ENCODE data around the gene BDNF. TPM values are rescaled to one million over a fixed set of nuclear protein-coding genes. Genes with fewer than 3 reads are reported as not detected.

The BDNF gene
- total and polyA plus RNA-seq, 2 experiments from 2014 or later, result 5.1 to 5.2 TPM

DNA sequence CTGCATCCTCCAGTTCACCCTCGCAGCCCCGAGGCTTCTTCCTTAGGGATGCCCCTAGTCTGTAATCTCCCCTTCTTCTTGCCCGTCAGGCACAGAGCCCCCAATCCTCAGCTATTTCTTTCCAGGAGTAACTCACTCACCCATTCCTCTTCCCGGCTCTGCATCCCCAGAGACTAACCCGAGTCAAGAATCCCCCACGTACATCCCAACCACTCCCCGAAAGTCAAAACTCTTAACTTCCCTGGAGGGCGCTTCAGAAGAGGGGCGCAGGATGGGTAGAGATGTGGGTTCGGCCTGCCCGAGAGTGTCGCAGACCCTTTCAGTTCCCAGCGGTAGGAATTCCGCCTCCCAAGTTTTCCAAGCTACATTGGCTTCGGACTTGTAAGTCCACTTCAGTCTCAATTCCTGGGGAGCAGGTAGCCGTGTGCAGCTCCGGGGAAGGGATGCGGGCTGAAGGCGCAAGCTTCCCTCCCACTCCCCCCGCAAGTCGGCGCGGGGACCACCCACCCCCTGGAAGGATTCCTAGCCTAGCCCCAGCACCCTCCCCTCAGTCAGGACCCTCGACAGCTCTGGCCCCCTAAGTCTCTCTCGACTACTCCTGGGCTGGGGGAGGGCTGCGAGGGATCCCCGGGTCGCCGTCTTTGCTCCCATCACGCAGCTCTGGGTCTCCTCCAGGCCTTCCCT, 871 bp downstream of the BDNF start:
- peak overlapping the region; percentile 40; the same call in 1 of the 2 replicates for H2AFZ ChIP-seq
- Mint-ChIP-seq H3K9me3 (no peaks in the 10 kb centered on the region), H3K27ac (no peak overlapping the region), H3K4me3 (peak overlapping the region; percentile 82), H3K4me1 (peaks cover 57% of the 10 kb centered on the region), H3K36me3 (ENCODE audit: low read depth) (no peaks in the 10 kb centered on the region), H3K27me3 (ENCODE audit: insufficient read depth, low read depth, poor library complexity) (peaks cover 28% of the 10 kb centered on the region)
- no peaks in the 10 kb centered on the region for H3K36me3 ChIP-seq (ENCODE audit: insufficient read depth)
- H3F3A ChIP-seq (replicated peaks; ENCODE audit: low read depth), result 0 out of 2 replicates have a peak, but pooled peaks cover 11% of the 10 kb centered on the region
- no peaks in the 10 kb centered on the region for H3K9me2 ChIP-seq (ENCODE audit: insufficient read depth)
- peaks cover 27% of the 10 kb centered on the region for H3K27me3 ChIP-seq (ENCODE audit: insufficient read depth)
- DNase-seq (ENCODE audit: low spot score), result peak; percentile 72
- H3K27ac ChIP-seq (ENCODE audit: low read depth), result no peak overlapping the region
- TF ChIP-seq POLR2AphosphoS5 (IDR thresholded peaks at IDR 0.05; ENCODE audit: low read depth) (no peak), EZH2 (IDR thresholded peaks at IDR 0.05; ENCODE audit: low read depth, unreplicated experiment) (peak; percentile 27)
- TF ChIP-seq, protein P1, sequence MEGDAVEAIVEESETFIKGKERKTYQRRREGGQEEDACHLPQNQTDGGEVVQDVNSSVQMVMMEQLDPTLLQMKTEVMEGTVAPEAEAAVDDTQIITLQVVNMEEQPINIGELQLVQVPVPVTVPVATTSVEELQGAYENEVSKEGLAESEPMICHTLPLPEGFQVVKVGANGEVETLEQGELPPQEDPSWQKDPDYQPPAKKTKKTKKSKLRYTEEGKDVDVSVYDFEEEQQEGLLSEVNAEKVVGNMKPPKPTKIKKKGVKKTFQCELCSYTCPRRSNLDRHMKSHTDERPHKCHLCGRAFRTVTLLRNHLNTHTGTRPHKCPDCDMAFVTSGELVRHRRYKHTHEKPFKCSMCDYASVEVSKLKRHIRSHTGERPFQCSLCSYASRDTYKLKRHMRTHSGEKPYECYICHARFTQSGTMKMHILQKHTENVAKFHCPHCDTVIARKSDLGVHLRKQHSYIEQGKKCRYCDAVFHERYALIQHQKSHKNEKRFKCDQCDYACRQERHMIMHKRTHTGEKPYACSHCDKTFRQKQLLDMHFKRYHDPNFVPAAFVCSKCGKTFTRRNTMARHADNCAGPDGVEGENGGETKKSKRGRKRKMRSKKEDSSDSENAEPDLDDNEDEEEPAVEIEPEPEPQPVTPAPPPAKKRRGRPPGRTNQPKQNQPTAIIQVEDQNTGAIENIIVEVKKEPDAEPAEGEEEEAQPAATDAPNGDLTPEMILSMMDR (conservative IDR thresholded peaks at IDR 0.05; ENCODE audit: low read depth in 2 of 2), result 0 out of 4 replicates have a peak, but pooled peaks of 1 of the 2 experiments have one; percentile 9
- peaks cover 65% of the 10 kb centered on the region for H3K4me1 ChIP-seq (ENCODE audit: insufficient read depth)
- H3K4me2 ChIP-seq, result peak overlapping the region; percentile 82
- H3K4me3 ChIP-seq, result peak overlapping the region; percentile 79
- peak; percentile 32 for ATAC-seq
- no peaks in the 10 kb centered on the region for H4K20me1 ChIP-seq (replicated peaks; ENCODE audit: insufficient read depth)
- peaks cover 24% of the 10 kb centered on the region for H3K79me2 ChIP-seq (replicated peaks; ENCODE audit: insufficient read depth)

- Mint-ChIP-seq H3K27ac (peak overlapping the region; percentile 93), H3K4me3 (peak overlapping the region; percentile 82), H3K4me1 (peaks cover 62% of the 10 kb centered on the region), H3K27me3 (ENCODE audit: insufficient read depth, low read depth, poor library complexity) (peaks cover 28% of the 10 kb centered on the region), H3K9me3 (no peaks in the 10 kb centered on the region), H3K36me3 (ENCODE audit: low read depth) (no peaks in the 10 kb centered on the region)
- H3K36me3 ChIP-seq (ENCODE audit: insufficient read depth), result no peaks in the 10 kb centered on the region
- peak overlapping the region; percentile 82 for H3K4me2 ChIP-seq
- H3F3A ChIP-seq (replicated peaks; ENCODE audit: low read depth), result 0 out of 2 replicates have a peak, but pooled peaks cover 11% of the 10 kb centered on the region
- peaks cover 29% of the 10 kb centered on the region for H3K79me2 ChIP-seq (replicated peaks; ENCODE audit: insufficient read depth)
- peak overlapping the region; percentile 79 for H3K4me3 ChIP-seq
- DNase-seq (ENCODE audit: low spot score) (peak; percentile 97), ATAC-seq (peak; percentile 77)
- no peaks in the 10 kb centered on the region for H3K9me2 ChIP-seq (ENCODE audit: insufficient read depth)
- H3K27me3 ChIP-seq (ENCODE audit: insufficient read depth), result peaks cover 27% of the 10 kb centered on the region
- 0 out of 2 replicates have a peak overlapping the region, but pooled peaks have one; percentile 1 for H3K27ac ChIP-seq (ENCODE audit: low read depth)
- peaks cover 66% of the 10 kb centered on the region for H3K4me1 ChIP-seq (ENCODE audit: insufficient read depth)
- no peak overlapping the region for H2AFZ ChIP-seq
- H4K20me1 ChIP-seq (replicated peaks; ENCODE audit: insufficient read depth), result no peaks in the 10 kb centered on the region
- TF ChIP-seq, protein P1 (conservative IDR thresholded peaks at IDR 0.05; ENCODE audit: low read depth in 2 of 2), result peak; percentile 66 to 92
- TF ChIP-seq REST (IDR thresholded peaks at IDR 0.05; ENCODE audit: unreplicated experiment) (no peak), POLR2AphosphoS5 (IDR thresholded peaks at IDR 0.05; ENCODE audit: low read depth) (0 out of 2 replicates have a peak, but pooled peaks have one; percentile 36), CREB1 (CRISPR knock-in tag; IDR thresholded peaks at IDR 0.05; ENCODE audit: low read depth) (no peak)
- TF ChIP-seq, protein P2, sequence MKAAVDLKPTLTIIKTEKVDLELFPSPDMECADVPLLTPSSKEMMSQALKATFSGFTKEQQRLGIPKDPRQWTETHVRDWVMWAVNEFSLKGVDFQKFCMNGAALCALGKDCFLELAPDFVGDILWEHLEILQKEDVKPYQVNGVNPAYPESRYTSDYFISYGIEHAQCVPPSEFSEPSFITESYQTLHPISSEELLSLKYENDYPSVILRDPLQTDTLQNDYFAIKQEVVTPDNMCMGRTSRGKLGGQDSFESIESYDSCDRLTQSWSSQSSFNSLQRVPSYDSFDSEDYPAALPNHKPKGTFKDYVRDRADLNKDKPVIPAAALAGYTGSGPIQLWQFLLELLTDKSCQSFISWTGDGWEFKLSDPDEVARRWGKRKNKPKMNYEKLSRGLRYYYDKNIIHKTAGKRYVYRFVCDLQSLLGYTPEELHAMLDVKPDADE (IDR thresholded peaks at IDR 0.05), result no peak
Observed at GRCh38 chr11:27698872-27699241, 1.4 kb downstream of the BDNF start.

Measured in GM23338 (cell line).